Measurements from ENCODE around the gene ROCK2. TPM values are rescaled to one million over a fixed set of nuclear protein-coding genes. Genes with fewer than 3 reads are reported as not detected.

Gene ROCK2
- total RNA-seq, 3 donors from 2014 or later, result 67.7 to 77.8 (median 71.0) TPM

DNA sequence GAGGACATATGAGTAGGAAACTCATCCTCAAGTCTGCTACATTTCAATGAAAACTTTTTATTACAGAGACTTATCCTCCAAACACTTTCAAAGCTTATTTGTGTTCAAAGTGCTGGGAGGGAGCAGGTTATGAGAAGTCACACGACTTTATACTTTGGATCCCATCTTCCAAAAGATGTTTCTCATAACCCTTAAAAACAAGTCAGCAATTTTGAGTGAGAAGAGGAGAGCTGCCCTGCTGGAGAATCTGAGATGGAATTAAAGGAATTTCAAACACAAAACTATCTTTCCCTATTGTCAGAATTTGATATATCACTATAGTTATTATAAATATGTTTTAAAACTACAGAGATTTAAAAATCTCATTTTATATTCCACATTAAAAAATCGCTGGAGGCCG, 45.8 kb downstream of the ROCK2 start:
- Histone ChIP-seq H3K36me3 (ENCODE audit: low read depth) (no peaks in the 10 kb centered on the region), H3K4me1 (ENCODE audit: low read depth) (no peaks in the 10 kb centered on the region), H3K4me3 (no peak overlapping the region), H3K9me3 (no peaks in the 10 kb centered on the region)
- DNase-seq, result no peak
- intact Hi-C loops (cut with DNase I, micrococcal nuclease), result no loop called here
- ATAC-seq, result no peak
- TF ChIP-seq, protein P1, sequence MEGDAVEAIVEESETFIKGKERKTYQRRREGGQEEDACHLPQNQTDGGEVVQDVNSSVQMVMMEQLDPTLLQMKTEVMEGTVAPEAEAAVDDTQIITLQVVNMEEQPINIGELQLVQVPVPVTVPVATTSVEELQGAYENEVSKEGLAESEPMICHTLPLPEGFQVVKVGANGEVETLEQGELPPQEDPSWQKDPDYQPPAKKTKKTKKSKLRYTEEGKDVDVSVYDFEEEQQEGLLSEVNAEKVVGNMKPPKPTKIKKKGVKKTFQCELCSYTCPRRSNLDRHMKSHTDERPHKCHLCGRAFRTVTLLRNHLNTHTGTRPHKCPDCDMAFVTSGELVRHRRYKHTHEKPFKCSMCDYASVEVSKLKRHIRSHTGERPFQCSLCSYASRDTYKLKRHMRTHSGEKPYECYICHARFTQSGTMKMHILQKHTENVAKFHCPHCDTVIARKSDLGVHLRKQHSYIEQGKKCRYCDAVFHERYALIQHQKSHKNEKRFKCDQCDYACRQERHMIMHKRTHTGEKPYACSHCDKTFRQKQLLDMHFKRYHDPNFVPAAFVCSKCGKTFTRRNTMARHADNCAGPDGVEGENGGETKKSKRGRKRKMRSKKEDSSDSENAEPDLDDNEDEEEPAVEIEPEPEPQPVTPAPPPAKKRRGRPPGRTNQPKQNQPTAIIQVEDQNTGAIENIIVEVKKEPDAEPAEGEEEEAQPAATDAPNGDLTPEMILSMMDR (IDR thresholded peaks at IDR 0.05), result no peak

DNA sequence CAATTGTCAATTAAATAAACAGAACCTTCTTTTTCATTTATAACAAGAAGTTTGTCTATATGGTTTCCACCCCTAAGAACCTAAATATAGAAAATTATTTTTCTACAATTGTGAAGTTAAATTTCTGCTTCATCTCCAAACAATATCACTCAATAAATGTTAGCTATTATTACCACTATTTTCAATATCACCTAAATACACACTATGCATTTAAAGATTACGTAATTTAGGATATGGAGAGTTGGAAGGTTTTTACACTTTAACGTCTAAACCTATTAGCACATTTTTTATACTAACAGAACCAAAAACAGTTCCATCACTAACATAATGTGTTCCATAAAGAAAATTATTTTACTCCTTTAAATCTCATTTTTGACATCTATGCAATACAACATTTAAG, 48.0 kb downstream of the ROCK2 start:
- H3K9me3 ChIP-seq, result no peaks in the 10 kb centered on the region
- intact Hi-C loops (cut with DNase I, micrococcal nuclease), result no loop called here
- DNase-seq, result no peak
- H3K4me3 ChIP-seq, result no peak overlapping the region
- no peak for ATAC-seq
- no peaks in the 10 kb centered on the region for H3K4me1 ChIP-seq (ENCODE audit: low read depth)
- TF ChIP-seq, protein P1 (IDR thresholded peaks at IDR 0.05), result no peak
- H3K36me3 ChIP-seq (ENCODE audit: low read depth), result no peaks in the 10 kb centered on the region

DNA sequence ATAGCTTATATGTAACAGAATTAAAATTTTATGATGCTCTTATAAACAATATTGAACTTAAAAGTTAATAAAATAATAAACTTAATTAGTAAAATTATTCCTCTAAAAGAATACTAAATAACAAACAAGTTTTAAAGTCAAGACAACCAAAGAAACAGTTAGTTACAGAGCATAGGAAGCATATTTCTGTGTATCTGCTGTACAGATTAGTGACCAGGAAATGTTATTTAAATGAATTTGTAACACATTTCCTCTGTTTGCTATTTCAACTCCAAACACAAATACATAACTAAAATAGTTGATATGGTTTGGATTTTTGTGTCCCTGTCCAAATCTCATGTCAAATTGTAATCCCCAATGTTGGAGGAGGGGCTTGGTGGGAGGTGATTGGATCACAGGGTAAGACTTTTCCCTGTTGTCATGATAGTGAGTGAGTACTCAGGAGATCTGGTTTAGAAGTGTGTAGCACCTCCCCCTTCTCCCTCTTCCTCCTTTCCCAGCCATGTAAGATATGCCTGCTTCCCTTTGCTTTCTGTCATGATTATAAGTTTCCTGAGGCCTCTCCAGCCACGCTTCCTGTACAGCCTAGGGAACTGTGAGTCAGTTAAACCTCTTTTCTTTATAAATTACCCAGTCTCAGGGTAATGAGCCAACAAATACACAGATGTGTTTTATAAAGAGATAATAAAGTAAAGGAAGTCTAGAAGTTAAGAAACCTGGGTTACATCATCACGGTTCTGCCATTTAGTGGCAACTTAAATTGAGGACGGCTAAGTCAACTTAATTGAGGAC, 51.8 kb downstream of the ROCK2 start:
- intact Hi-C loops (cut with DNase I, micrococcal nuclease), result no loop called here
- TF ChIP-seq, protein P1 (IDR thresholded peaks at IDR 0.05), result no peak
- Histone ChIP-seq H3K4me1 (ENCODE audit: low read depth) (no peaks in the 10 kb centered on the region), H3K36me3 (ENCODE audit: low read depth) (no peaks in the 10 kb centered on the region), H3K9me3 (no peaks in the 10 kb centered on the region), H3K4me3 (no peak overlapping the region)
- ATAC-seq, result peak; percentile 59
- DNase-seq, result no peak

- intact Hi-C loops (cut with DNase I, micrococcal nuclease), result no loop called here
- ATAC-seq, result no peak
- no peaks in the 10 kb centered on the region for H3K9me3 ChIP-seq
- TF ChIP-seq, protein P1 (IDR thresholded peaks at IDR 0.05), result no peak
- no peak for DNase-seq
- H3K36me3 ChIP-seq (ENCODE audit: low read depth), result no peaks in the 10 kb centered on the region
- H3K4me1 ChIP-seq (ENCODE audit: low read depth), result no peaks in the 10 kb centered on the region
- H3K4me3 ChIP-seq, result no peak overlapping the region
Observed at GRCh38 chr2:11290713-11291112, 53.7 kb downstream of the ROCK2 start.

- DNase-seq, result no peak
- intact Hi-C loops (cut with DNase I, micrococcal nuclease), result no loop called here
- TF ChIP-seq, protein P1 (IDR thresholded peaks at IDR 0.05), result no peak
Observed at GRCh38 chr2:11290211-11290610, 54.2 kb downstream of the ROCK2 start.

More at GRCh38 chr2:11290211-11290610, 54.2 kb downstream of the ROCK2 start:
- no peak overlapping the region for H3K4me3 ChIP-seq
- no peaks in the 10 kb centered on the region for H3K36me3 ChIP-seq (ENCODE audit: low read depth)
- no peaks in the 10 kb centered on the region for H3K9me3 ChIP-seq
- no peak for ATAC-seq
- no peaks in the 10 kb centered on the region for H3K4me1 ChIP-seq (ENCODE audit: low read depth)
